ENCODE results near the gene KCNK2. TPM values are rescaled to one million over a fixed set of nuclear protein-coding genes. Genes with fewer than 3 reads are reported as not detected.

KCNK2 gene
- total and polyA plus RNA-seq, 2 of the 4 experiments (the other 2 are of a cell fraction), result 45.9 to 86.9 TPM

- Histone ChIP-seq H3K79me1 (ENCODE audit: low read depth in 1 of 2, low read length in 2 of 2) (0 out of 4 replicates have a peak, but pooled peaks cover 0 to 4% of the 10 kb centered on the region in 2 experiments), H4K20me1 (ENCODE audit: insufficient read depth, low read length) (no peaks in the 10 kb centered on the region), H2AFZ (replicated peaks; ENCODE audit: low read length, poor library complexity) (no peak overlapping the region), H3K14ac (replicated peaks; ENCODE audit: low read depth, low read length) (no peak overlapping the region), H3K23ac (ENCODE audit: low read depth, low read length) (no peak overlapping the region), H4K5ac (ENCODE audit: low read depth, low read length) (no peak overlapping the region), H3K9me3 (ENCODE audit: control insufficient read depth, insufficient read depth, low read length) (no peaks in the 10 kb centered on the region), H3K27me3 (ENCODE audit: control insufficient read depth, insufficient read depth, low read length) (no peaks in the 10 kb centered on the region), H3K9ac (ENCODE audit: low read depth, low read length) (no peak overlapping the region), H2AK5ac (ENCODE audit: low read depth, low read length) (no peak overlapping the region), H4K8ac (ENCODE audit: low read depth in 2 of 2, low read length in 2 of 2) (no peak overlapping the region), H3K4me3 (ENCODE audit: insufficient read depth, low read depth, low read length) (no peak overlapping the region), H4K91ac (ENCODE audit: insufficient read depth, low read depth, low read length) (no peak overlapping the region), H3K56ac (ENCODE audit: extremely low read depth, insufficient read depth, low read length) (no peak overlapping the region), H3K9me1 (ENCODE audit: insufficient read depth, low read length) (0 out of 2 replicates have a peak, but pooled peaks cover 6% of the 10 kb centered on the region), H3K4me1 (ENCODE audit: control insufficient read depth, insufficient read depth, low read length) (no peaks in the 10 kb centered on the region), H2BK5ac (ENCODE audit: low read depth, low read length, poor library complexity, severe bottlenecking) (no peak overlapping the region), H2BK20ac (ENCODE audit: low read depth, low read length) (no peak overlapping the region), H2BK120ac (ENCODE audit: low read depth, low read length) (no peak overlapping the region), H3K36me3 (ENCODE audit: control insufficient read depth, insufficient read depth, low read length) (peaks cover 2% of the 10 kb centered on the region; the same call in 1 of the 2 replicates), H2AK9ac (replicated peaks; ENCODE audit: low read depth, low read length, poor library complexity) (no peak overlapping the region), H2BK15ac (ENCODE audit: low read depth, low read length) (no peak overlapping the region), H3K4ac (ENCODE audit: low read depth, low read length) (no peak overlapping the region), H3K4me2 (ENCODE audit: low read depth, low read length) (no peak overlapping the region), H3K27ac (ENCODE audit: insufficient read depth, low read length) (no peak overlapping the region), H3K18ac (ENCODE audit: low read depth, low read length) (no peak overlapping the region)
- intact Hi-C loops (cut with micrococcal nuclease), result no loop called here
- ChIA-PET POLR2A (ENCODE audit: unreplicated experiment) (no interaction called here), CTCF (no interaction called here)
- dilution Hi-C loops (cut with HindIII; ENCODE audit: low sequenced_read_pairs, unreplicated experiment), result no loop called here
- 93% methylated on average over 3 of the region's 5 CpGs; no CpG with 5 or more reads in 1 of the 2 experiments for whole genome bisulfite sequencing, 2 experiments (ENCODE audit: extremely low coverage in 2 of 2, insufficient read length in 1 of 2)
- in situ Hi-C loops (cut with MboI; ENCODE audit: low sequenced_read_pairs), result no loop called here
- ATAC-seq (ENCODE audit: low read depth) (no peak), DNase-seq (no peak)
- TF ChIP-seq RCOR1 (IDR thresholded peaks at IDR 0.05; ENCODE audit: insufficient replicate concordance, low read length), result no peak
- no peak for TF ChIP-seq NFE2L2 (IDR thresholded peaks at IDR 0.05; ENCODE audit: low read depth, low read length)
- no peak for TF ChIP-seq BHLHE40 (IDR thresholded peaks at IDR 0.05; ENCODE audit: low read depth, low read length)
- TF ChIP-seq ELK1 (IDR thresholded peaks at IDR 0.05; ENCODE audit: borderline replicate concordance, low read depth, low read length), result no peak
- no peak for TF ChIP-seq RFX5 (IDR thresholded peaks at IDR 0.05; ENCODE audit: low read depth, low read length)
- no peak for TF ChIP-seq POLR2A (IDR thresholded peaks at IDR 0.05; ENCODE audit: low read depth, low read length)
- TF ChIP-seq, protein P1, sequence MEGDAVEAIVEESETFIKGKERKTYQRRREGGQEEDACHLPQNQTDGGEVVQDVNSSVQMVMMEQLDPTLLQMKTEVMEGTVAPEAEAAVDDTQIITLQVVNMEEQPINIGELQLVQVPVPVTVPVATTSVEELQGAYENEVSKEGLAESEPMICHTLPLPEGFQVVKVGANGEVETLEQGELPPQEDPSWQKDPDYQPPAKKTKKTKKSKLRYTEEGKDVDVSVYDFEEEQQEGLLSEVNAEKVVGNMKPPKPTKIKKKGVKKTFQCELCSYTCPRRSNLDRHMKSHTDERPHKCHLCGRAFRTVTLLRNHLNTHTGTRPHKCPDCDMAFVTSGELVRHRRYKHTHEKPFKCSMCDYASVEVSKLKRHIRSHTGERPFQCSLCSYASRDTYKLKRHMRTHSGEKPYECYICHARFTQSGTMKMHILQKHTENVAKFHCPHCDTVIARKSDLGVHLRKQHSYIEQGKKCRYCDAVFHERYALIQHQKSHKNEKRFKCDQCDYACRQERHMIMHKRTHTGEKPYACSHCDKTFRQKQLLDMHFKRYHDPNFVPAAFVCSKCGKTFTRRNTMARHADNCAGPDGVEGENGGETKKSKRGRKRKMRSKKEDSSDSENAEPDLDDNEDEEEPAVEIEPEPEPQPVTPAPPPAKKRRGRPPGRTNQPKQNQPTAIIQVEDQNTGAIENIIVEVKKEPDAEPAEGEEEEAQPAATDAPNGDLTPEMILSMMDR (conservative IDR thresholded peaks at IDR 0.05; ENCODE audit: low read depth, low read length), result no peak
- BruUV-seq (replicated peaks), result no TSS peak
Observed at GRCh38 chr1:215095524-215095923, 13.0 kb downstream of the KCNK2 start.
